ENCODE measurements around the gene SLC50A1.

DNA sequence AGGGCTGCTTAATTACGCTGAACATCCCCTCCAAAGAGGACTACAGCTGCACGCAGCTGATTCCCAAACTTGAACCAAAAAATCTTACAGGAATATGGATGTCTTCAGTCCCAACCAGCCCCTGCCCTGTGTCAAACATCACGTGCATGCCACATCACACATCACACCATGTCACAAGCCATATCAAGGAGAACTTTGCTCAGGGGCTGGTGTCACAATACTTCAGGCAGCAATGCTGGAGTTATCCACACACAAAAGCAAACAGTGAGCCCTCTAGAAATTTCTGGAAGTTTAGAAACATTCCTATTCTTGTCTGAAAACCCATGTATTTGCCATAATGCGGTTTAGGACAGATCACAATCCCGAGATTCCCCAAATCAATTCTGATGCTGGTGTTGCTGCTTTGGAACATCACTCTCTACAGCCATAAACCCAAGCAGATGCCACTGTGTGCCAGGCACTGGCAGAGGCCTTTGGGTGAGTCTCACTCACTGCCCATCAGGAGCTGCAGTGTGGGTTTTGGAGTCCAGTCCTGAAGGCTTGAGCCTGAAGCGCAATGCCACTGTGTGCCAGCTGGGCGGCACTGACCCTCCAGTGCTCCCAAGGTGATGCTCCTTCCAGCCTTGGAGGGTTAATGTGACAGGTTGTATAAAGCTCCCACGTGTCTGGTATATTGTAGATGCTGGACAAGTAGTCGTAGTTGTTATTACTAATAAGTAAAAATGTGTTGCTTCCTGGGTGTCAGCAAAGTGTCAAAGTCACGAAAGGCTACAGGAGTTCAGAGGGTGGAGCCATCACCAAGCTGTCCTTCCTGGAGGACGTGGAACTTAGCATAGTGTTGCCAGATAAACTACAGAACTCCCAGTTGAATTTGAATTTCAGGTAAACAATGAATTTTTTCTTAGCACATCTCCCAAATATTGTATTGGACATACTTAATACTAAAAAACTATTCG is 28.1 kb upstream of the SLC50A1 start:
- TF ChIP-seq YY1 (IDR thresholded peaks at IDR 0.05; ENCODE audit: insufficient read depth, insufficient read length), result no peak
- TF ChIP-seq SUZ12 (IDR thresholded peaks at IDR 0.05; ENCODE audit: extremely low read depth, insufficient read depth, insufficient read length), result no peak
- TF ChIP-seq ZNF274 (IDR thresholded peaks at IDR 0.05; ENCODE audit: low read depth, low read length), result no peak
